GM21619 (cell line): ENCODE data around the gene MYO1D.
"Not testable (repeated sequence)": the region's sequence is repeated elsewhere in the genome, so short reads cannot be mapped to it uniquely, and the experiment has no call there.

Experiments
- ATAC-seq: cut with Tn5 transposase; IDR thresholded peaks from one replicate; pipeline ENCODE4 v1.9.1; 2021; ENCODE audit not compliant: unreplicated experiment

The MYO1D gene

DNA sequence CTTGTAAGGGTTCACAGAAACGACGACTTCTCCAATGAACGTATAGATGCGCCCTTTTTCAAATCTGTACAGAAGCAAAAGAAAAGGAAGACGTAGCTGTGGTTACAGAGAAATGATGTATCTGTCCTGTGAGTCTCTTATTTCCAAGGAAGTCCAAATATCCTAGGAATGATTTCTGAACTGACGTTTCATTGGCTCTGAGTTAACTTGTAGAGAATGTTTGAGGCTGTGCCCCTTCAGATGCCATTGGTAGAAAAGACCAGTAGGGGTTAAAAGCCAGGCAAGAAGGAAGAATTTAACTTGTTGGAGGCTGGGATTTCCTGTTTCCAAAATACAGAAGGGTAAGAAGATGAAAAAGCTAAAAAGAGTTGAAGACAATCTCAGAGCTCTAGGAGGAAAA, 96.2 kb downstream of the MYO1D start:
- no peak for ATAC-seq

DNA sequence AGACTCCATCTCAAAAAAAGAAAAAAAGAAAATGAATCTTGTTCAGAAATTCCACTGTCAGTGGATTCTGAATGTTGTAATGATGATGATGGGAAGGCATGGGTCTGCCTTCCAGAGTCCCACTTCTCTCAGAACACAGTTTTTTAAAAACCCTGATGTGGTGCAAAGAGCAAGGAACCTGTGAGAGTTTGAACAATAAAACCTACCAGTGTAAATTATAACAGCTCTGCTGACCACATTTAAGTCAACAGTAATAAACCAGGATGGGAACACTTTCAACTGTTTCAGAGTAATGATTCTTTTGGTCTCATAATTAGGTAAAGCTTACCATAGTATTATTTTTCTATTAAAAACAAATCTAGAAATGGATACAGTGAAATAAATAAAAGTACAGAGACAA, 99.0 kb downstream of the MYO1D start:
- no peak for ATAC-seq

DNA sequence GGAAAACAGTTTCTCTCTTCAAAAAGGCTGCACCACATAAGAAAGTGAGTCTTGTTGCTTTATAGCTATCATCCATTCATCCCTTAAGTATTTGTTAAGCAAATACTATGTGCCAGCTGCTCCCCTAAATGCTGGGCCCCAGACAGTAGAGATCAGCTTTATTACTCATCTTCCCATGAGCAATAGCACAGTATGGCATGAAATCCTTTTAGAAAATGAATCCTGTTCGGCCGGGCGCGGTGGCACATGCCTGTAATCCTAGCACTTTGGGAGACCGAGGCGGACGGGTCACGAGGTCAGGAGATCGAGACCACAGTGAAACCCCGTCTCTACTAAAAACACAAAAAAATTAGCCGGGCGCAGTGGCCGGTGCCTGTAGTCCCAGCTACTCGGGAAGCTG, 99.5 kb downstream of the MYO1D start:
- ATAC-seq = no peak

DNA sequence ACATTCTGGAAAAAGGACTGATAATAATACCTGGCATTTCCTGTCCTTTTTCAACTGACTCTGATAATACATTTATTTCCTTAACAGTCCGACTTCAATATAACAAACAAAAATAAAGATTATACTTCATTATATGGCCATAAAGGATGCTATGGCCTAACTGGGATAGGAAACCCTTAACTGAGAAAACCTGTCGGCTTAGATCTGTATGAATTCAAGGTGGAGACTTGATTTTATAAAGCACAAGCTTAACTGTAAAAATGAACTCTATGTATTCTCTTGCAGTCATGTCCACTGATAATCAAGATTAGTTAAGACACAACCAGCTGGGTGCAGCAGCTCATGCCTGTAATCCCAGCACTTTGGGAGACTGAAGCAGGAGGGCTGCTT, 102.2 kb downstream of the MYO1D start:
- no peak for ATAC-seq

DNA sequence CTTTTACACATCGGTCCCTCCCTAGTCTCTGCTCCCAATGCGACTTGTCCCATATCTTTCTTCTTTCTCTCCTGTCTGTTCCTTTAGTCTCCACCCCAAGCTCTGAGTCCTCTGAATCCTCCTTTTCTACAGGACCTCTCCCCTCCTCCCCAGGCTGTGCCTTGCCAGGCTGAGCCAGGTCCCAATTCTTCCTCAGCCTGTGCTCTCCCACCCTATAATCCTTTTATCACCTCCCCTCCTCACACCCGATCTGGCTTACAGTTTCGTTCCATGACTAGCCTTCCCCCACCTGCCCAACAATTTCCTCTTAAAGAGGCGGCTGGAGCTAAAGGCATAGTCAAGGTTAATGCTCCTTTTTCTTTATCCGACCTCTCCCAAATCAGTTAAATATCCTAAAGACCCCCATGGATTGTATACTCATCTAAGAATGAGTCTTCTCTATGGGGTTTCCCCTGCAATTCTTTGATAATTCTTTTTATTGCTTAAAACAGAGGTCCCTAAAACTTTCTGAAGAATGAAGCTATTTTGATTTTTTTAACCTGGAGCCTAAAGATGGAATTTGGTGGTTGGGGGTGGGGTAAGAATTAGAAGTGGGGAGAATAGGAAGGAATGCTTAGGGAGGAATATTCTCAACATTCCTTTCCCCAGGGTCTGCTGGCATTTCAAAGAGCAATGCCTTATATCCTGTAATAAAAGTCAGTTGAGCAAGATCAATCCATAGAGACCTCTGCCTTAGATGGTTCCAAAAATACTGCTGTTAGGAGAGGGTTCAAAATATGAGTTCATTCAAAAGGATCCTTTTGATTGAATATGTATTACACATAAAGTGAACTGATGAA, 102.8 kb downstream of the MYO1D start:
- no peak for ATAC-seq

DNA sequence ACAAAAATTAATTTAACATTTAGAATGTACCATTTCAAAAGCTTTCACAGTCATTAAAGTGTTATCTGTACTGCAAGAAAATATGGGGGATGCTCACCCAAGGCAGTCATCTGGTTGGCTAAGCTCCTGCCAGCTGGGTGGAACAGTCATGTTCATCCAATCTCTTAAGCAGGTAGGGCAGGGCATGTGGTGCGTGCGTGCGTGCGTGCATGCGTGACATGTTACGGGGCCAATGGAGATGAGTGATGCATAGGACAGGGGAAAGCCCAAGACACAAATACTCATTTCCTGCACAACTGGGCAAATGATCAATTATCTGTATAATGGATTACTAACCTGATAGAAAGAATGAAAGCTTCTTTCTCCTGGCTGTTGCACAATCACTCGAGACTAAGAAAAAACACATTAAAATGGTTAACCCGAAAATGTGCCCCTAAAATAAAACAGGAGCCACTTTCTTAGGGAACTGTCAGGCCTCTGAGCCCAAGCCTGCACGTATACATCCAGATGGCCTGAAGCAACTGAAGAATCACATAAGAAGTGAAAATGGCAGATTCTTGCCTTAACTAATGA, 104.4 kb downstream of the MYO1D start:
- ATAC-seq = no peak

DNA sequence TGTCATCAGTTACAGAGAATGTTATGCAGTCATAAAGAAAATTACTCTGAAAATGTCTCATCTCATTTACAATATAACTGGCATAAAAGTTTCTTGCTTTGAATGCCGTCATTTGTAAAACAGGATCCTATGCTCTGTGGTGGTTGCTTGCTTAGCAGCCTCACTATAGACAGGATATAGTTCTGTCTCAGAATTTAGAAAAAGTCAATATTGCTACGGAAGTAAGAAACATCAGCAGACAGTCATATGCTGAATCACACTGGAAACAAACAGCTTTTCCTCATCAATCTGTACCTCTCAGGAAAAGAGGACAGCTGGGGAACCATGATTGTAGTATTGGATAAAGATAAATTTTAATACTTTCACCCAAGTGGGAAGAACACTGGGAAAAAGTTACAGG, 105.5 kb downstream of the MYO1D start:
- ATAC-seq = no peak

DNA sequence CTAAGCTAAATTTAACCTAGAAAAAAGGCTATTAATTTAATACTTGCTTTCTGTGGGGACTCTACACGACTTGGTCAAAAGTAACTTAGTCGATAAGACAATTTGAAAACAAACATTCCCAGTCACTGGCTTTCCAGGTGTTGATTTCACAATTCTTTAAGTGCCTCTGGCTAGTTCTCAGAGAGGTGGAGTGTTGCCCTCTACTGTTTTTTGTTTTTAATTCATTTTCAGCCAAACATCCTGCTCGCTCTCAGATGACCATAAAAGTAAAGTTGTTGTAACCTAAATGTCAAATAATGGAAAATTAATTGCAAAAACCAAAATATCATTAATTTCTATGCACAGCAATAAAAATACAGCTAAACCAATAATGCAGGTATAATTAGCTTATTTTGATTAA, 107.1 kb downstream of the MYO1D start:
- no peak for ATAC-seq

DNA sequence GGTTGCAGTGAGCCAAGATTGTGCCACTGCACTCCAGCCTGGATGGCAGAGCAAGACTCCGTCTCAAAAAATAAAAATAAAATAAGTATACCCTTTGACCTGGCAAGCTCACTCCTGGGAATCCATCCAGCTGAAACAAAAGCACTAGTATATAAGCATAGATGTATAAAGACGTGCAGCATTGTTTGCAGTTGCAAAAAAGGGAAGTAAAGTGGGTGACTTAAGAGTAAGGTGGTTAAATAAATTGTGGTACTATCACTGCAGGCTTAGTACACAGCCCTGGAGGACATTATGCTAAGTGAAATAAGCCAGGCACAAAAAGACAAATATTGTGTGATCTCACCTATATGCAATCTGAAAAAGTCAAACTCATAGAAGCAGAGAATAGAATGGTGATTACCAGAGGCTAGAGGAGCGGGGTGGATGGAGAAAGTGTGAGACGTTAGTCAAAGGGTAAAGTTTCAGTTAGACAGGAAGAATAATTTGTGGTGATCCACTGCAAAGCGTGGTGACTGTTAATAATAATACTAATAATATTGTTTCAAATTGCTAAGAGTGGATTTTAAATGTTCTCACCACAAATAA, 113.0 kb downstream of the MYO1D start:
- no peak for ATAC-seq

DNA sequence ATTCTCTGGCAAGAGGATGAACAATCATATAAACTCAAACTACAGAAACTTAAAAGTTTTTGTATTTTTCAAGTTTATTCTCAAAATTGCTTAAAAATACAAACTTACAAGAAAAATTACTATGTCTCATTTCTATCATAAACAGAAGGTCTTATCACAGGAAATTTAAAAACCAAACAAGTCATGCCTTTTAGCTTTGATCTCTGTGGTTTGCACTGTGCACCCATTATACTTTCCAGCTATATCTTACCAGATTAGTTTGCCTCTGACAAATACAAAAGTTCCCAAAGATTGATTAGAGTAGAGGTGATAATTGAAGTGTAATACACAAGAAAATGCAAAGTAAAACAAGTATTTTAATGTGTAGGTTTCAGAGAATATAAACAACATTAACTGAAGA, 117.4 kb downstream of the MYO1D start:
- ATAC-seq = no peak

DNA sequence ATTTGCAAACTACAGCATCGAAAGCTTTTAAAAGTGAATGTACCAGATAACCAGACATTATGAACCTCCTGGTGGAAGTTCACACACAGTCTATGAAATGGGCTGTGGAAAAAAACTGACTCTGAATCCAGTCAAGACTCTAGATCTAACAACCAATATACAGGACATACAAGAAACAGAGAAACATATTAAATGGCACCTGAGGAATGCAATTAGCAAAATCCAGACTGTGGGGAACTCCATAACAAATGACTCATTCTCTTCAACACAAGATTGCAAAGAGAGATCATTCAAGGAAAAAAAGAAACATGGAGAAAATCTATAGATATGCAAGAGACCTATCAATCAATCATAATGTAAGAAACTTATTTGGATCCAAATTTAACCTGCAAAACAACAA, 119.0 kb downstream of the MYO1D start:
- ATAC-seq = no peak

DNA sequence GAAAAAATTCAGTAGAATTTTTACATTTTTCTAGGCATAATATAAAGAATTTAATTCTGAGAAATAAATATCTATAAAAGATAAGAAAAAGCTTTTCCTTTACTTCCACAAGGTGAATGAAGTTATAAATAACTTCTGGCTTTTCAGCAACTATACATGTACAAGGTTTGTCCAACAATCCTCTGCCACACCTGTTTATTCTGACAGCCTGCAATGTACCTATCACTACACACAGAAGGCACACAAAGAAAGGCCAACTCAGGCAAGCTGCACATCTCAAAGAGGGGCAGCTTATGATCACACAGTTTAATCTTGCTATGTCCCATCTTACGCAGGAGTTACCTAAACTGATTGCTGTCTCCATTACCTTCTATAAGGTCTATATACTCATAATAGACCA, 120.2 kb downstream of the MYO1D start:
- no peak for ATAC-seq

DNA sequence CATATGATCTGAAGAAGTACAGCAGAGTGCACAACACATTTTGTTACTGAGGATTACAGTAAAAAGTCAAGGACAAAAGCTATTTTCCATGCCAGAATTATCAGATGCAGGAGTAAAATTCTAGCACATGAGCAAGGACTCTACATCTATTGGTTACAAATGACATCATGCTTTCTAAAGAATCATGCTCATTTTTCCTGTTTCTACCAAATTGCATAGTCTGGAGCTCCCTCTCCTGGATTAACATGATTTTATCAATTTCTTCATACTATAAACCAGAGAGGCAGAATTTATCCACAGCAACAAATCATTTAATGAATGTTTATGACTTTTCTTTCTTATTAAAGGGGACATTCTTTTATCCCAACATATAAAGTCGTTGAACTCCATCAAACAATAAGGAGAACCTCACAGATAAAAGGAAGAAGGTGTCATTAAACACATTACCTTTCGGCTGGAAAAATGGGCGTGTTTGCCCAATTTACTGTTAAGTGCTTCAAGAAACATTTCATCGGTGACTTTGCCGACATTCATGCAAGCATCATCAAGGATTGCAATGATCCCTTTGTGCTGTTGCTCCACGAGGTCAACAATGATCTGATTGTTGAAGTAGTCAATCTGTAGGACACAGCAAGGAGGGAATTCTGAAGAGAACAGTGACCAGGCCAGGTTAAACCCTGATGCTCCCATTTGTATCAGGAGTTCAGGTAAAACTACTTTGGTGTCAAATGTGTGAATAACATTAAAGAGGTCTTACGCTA, 121.7 kb downstream of the MYO1D start:
- ATAC-seq = no peak

DNA sequence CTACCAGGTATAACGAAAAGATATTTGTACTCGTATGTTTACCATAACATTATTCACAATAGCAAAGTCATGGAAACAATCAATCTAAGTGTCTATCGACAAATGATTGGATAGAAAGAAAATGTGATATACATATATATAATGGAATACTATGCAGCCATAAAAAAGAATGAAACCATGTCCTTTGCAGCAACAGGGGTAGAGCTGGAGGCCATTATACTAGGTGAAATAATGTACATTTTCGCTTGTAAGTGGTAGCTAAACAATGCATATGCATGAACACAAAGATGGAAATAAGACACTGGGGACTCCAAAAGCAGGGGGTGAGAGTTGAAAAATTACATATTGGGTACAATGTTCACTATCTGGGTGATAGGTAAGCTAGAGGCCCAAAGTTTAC, 124.0 kb downstream of the MYO1D start:
- ATAC-seq = no peak

DNA sequence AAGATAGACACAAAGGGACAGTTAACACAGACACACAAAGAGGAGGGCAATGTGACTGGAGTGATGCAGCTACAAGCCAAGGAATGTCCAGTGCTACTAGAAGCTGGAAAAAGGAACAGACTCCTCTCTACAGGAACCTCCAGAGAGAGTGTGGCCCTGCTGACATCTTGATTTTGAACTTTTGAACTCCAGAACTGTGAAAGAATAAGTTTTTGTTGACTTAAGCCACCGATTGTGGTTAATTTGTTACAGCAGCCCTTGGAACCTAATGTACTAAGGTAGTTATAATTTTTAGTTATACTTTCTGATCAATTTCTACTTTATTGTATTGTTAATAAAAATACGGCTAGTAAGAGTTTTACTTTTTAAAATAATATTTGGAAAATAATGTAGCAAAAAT, 129.1 kb downstream of the MYO1D start:
- no peak for ATAC-seq

DNA sequence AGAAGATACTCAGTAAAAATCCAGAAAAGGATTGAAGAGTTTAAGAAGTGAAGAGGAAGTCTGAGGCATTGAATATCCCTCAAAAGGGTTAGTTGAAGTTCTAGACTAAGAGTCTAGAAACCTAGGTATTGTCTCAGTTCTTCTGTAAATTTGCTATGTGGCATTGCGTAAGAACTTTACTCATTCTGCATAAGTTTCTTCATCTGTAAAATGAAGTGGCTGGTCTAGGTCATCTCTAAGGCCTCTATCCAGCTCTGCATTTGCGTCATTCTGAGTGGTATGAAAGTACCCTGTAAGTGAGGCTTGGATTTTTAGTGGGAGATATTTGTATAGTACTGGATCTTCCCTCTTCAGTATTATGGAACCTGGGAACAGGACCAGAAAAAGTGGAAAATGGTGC, 130.2 kb downstream of the MYO1D start:
- no peak for ATAC-seq

DNA sequence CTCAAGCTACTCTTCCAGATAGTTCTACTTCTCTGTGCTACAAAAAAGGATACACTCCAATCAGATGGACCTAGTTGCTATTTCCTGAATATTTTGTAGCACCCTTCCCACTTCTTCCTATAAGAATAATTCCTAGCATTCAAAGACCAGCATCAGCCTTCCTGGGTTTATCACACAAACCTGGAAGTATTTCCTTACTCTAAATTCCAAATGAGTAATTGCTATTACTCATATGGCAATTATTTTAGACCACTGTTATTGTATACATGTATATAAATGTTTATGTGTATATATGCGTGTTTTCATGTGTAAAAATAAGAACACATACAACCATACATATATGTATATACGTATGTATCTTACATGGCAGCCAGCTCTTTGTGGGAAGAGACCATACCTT, 130.6 kb downstream of the MYO1D start:
- no peak for ATAC-seq

DNA sequence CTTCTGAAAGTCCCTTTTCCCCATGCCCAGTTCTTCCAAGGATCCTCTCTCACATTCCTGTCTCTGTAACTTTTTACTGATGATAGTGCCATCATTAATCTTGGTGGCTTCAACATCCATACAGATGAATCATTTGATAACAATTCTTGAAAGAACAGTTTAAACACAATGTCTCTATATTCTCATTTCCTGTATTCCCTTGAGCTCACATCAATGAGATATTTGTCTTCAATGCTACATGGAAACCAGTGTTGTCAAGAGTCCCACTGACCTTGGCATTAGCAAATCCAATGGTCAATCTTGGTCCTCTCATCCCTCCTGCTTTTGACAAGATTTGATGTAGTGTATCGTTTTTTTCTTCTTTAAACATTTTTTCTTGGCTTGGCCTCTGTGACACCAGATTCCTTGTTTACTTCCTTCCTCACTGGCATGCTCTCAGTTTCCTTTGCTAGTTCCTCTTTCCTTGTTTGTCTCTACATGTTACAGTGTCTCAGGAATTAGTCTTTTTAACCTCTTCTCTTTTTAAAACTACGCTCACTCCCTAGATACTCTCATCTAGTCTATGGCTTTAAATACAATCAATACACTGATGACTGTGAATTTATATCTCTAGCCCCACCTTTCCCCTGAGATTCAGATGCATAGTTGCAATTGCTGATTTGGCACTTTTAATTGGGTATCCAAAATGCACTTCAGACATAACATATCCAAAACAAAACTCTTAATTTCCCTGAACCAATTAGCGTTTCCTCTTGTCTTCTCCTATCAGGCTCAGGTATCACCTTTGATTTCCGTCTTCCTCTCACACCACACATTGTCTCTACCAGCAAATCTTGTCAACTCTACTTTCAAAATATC, 134.0 kb downstream of the MYO1D start:
- ATAC-seq = no peak

DNA sequence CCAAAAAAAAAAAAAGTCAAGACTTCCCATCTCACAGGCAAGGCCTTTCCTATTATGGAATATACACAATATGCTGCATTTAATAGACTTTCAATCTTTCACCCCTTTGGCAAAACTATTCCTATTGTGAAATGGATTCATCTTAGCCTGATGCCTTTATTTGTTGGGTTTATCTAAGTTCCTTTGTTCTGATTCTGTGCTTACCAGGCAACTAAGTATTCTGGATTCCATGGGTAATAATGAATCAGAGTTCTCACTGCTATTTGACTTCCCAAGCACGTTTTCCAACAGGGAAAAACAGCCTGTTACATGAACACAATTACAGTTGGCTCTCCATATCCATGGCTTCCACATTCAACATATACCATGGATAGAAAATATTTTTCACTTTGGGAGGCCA, 135.5 kb downstream of the MYO1D start:
- ATAC-seq = no peak

DNA sequence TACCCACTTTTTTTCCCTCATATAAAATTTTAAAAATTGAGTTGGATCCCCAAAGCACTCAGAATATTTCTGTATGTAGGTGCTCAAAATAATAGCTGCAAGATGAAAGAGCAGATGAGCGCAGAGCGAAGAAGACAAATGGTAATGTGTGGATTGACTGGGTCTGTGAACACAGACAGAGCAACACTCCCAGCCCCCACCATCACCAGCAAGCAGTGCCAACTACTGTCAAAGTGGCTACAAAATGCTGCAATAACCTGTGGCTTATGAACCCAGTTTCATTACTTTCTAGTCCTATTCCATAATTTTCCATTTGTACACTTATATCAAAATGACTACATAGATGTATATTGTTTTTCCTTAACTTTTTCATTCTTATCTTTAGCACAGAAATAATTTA, 137.2 kb downstream of the MYO1D start:
- no peak for ATAC-seq

DNA sequence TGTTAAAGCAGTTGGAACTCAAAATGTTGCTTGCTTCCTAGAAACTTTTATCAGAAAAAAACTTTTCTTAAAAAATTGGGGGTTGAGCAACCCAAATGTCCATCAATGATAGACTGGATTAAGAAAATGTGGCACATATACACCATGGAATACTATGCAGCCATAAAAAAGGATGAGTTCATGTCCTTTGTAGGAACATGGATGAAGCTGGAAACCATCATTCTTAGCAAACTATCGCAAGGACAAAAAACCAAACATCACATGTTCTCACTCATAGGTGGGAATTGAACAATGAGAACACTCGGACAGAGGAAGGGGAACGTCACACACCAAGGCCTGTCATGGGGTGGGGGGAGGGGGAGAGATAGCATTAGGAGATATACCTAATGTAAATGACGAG, 137.8 kb downstream of the MYO1D start:
- not testable (repeated sequence) for ATAC-seq
